ENCODE measurements around the gene GNAS-AS1. TPM values are rescaled to one million over a fixed set of nuclear protein-coding genes. Genes with fewer than 3 reads are reported as not detected.
A peak's percentile ranks its signal among the peaks of the same experiment; 100 is the strongest.

The GNAS-AS1 gene
- total RNA-seq, 1 experiment from 2014 or later, result 0.11 TPM

- Histone ChIP-seq H3K9me3 (ENCODE audit: low read length) (no peaks in the 10 kb centered on the region), H3K4me1 (ENCODE audit: insufficient read depth, low read length) (peaks cover 6% of the 10 kb centered on the region; the same call in 1 of the 2 replicates), H3K36me3 (ENCODE audit: low read depth, low read length) (no peaks in the 10 kb centered on the region), H3F3A (ENCODE audit: low read length, unreplicated experiment) (no peaks in the 10 kb centered on the region), H3K4me3 (ENCODE audit: low read length) (no peak overlapping the region), H2AFZ (ENCODE audit: low read length) (no peak overlapping the region), H3K9ac (ENCODE audit: low read length) (no peak overlapping the region), H3K27me3 (ENCODE audit: low read length) (no peaks in the 10 kb centered on the region), H3K27ac (ENCODE audit: low read length) (no peak overlapping the region), H3K79me2 (ENCODE audit: low read length) (no peaks in the 10 kb centered on the region), H3K9me2 (replicated peaks; ENCODE audit: low read length) (no peaks in the 10 kb centered on the region), H4K20me1 (ENCODE audit: low read length) (no peaks in the 10 kb centered on the region), H3K4me2 (ENCODE audit: low read length) (no peak overlapping the region)
- ChIA-PET CTCF (no interaction called here), POLR2A (ENCODE audit: unreplicated experiment) (no interaction called here)
- no peak for TF ChIP-seq CTCF (conservative IDR thresholded peaks at IDR 0.05; ENCODE audit: low read depth, low read length)
- ATAC-seq, result no peak
- DNase-seq, result no peak
- no TSS peak for BruUV-seq (replicated peaks)
- intact Hi-C loops (cut with micrococcal nuclease), result no loop called here
Measured at GRCh38 chr20:58865843-58866242, 15.1 kb upstream of the GNAS-AS1 start.

DNA sequence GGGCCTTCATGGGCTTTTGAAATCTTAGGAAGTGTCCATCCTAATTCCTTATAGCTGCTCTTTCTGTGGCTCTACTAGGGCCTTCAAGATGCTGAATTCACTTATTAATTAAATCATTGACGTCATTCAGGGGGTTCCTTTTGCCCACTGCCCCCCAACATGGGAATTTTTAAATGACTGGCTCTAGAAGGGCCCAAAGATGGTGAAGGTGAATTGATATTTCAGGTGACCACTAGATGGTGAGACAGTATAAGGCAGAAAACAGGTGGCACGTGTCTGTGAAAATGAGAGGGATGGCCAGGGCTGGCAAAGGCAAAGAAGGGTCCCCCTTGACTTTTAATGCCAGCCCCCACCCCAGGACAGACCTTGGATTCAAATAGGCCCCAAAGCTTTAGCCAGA lies 13.6 kb upstream of the GNAS-AS1 start:
- ChIA-PET POLR2A (ENCODE audit: unreplicated experiment) (no interaction called here), CTCF (interaction anchor here (0.5 kb wide), 1 partner anchor 349 kb away, joined by 3 read pairs; no protein-coding TSS in a partner anchor)
- peak; percentile 53 for DNase-seq
- intact Hi-C loops (cut with micrococcal nuclease), result no loop called here
- H3K79me2 ChIP-seq (ENCODE audit: low read length), result no peaks in the 10 kb centered on the region
- no peak overlapping the region for H3K9ac ChIP-seq (ENCODE audit: low read length)
- H3K4me1 ChIP-seq (ENCODE audit: insufficient read depth, low read length), result no peaks in the 10 kb centered on the region
- H3K27me3 ChIP-seq (ENCODE audit: low read length), result no peaks in the 10 kb centered on the region
- no TSS peak for BruUV-seq (replicated peaks)
- H3K4me2 ChIP-seq (ENCODE audit: low read length), result no peak overlapping the region
- no peaks in the 10 kb centered on the region for H3K9me2 ChIP-seq (replicated peaks; ENCODE audit: low read length)
- peak; percentile 56; the same call in 1 of the 2 replicates for ATAC-seq
- no peak overlapping the region for H3K27ac ChIP-seq (ENCODE audit: low read length)
- no peak overlapping the region for H3K4me3 ChIP-seq (ENCODE audit: low read length)
- no peaks in the 10 kb centered on the region for H3K36me3 ChIP-seq (ENCODE audit: low read depth, low read length)
- TF ChIP-seq EZH2phosphoT487 (IDR thresholded peaks at IDR 0.05; ENCODE audit: borderline replicate concordance, low read length) (no peak), CTCF (conservative IDR thresholded peaks at IDR 0.05; ENCODE audit: low read depth, low read length) (peak; percentile 75)
- no peaks in the 10 kb centered on the region for H3K9me3 ChIP-seq (ENCODE audit: low read length)
- H4K20me1 ChIP-seq (ENCODE audit: low read length), result no peaks in the 10 kb centered on the region
- H2AFZ ChIP-seq (ENCODE audit: low read length), result no peak overlapping the region
- H3F3A ChIP-seq (ENCODE audit: low read length, unreplicated experiment), result no peaks in the 10 kb centered on the region

DNA sequence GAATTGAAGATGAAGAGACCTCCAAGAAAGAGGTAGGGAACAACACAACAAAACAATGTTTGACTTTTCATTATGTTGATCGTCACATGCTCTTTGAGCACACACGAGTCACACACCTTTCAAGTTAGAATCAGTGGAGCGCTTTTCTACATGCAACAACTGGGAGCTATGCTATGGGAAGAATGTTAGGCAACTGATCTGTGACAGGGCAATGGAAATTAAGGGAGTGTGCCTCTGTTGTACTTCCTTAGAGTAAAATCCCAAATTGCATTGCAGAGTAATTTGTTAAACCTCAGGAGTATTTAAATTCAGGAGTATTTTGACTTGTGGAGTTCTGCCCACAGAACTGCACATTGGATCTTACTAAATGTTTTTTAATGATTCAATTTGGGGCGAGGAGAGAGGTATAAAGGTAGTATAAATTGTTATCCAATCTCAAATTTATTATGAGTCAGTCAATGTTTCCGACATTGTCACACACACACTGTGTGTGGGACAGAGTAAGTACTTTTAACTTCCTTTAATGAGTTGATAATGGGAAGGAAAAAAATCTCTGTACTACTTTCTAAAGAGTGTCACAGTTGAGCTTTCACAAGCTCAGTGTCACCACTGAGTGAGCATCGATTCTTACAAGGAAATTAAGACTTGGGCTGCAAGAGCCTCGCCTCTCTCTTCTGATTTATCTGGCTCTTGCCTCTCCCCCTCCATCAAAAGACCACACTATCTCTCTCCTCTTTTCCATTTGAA lies 12.5 kb upstream of the GNAS-AS1 start:
- Histone ChIP-seq H3F3A (ENCODE audit: low read length, unreplicated experiment) (no peaks in the 10 kb centered on the region), H3K9ac (ENCODE audit: low read length) (no peak overlapping the region), H2AFZ (ENCODE audit: low read length) (no peak overlapping the region), H3K4me1 (ENCODE audit: insufficient read depth, low read length) (no peaks in the 10 kb centered on the region), H3K27ac (ENCODE audit: low read length) (no peak overlapping the region), H3K79me2 (ENCODE audit: low read length) (no peaks in the 10 kb centered on the region), H3K36me3 (ENCODE audit: low read depth, low read length) (no peaks in the 10 kb centered on the region), H4K20me1 (ENCODE audit: low read length) (no peaks in the 10 kb centered on the region), H3K9me3 (ENCODE audit: low read length) (no peaks in the 10 kb centered on the region), H3K27me3 (ENCODE audit: low read length) (no peaks in the 10 kb centered on the region), H3K4me2 (ENCODE audit: low read length) (no peak overlapping the region), H3K9me2 (replicated peaks; ENCODE audit: low read length) (no peaks in the 10 kb centered on the region), H3K4me3 (ENCODE audit: low read length) (no peak overlapping the region)
- intact Hi-C loops (cut with micrococcal nuclease), result no loop called here
- peak; percentile 26 for DNase-seq
- ChIA-PET CTCF (interaction anchor here (0.5 kb wide), 1 partner anchor 209 kb away, joined by 6 read pairs; no protein-coding TSS in a partner anchor), POLR2A (ENCODE audit: unreplicated experiment) (no interaction called here)
- no peak for ATAC-seq
- no TSS peak for BruUV-seq (replicated peaks)
- no peak for TF ChIP-seq EZH2phosphoT487 (IDR thresholded peaks at IDR 0.05; ENCODE audit: borderline replicate concordance, low read length)
- TF ChIP-seq EZH2 (IDR thresholded peaks at IDR 0.05; ENCODE audit: low read length, unreplicated experiment), result no peak
- TF ChIP-seq CTCF (conservative IDR thresholded peaks at IDR 0.05; ENCODE audit: low read depth, low read length), result no peak
